Erythroblast (primary cell): ENCODE results near the gene ASB7.

ENCODE experiments used
- GATA1 ChIP-seq: IDR thresholded peaks from 2 replicates; pipeline ENCODE4 v1.6.1; 2011; ENCODE audit warnings: low read depth, mild to moderate bottlenecking, control low read depth, low read length, moderate library complexity
- POLR2A ChIP-seq: IDR thresholded peaks from 2 replicates; pipeline ENCODE4 v1.6.1; 2011; ENCODE audit warnings: mild to moderate bottlenecking, low read length

- TF ChIP-seq POLR2A (no peak), GATA1 (no peak)
Observed at GRCh38 chr15:100613208-100613607, 10.8 kb downstream of the ASB7 start.
